GM18511 (cell line): ENCODE results near the gene LPIN1.

Source experiments
- ATAC-seq: cut with Tn5 transposase; IDR thresholded peaks from one replicate; pipeline ENCODE4 v1.9.1; 2021; ENCODE audit warnings: mild to moderate bottlenecking, moderate library complexity; ENCODE audit not compliant: unreplicated experiment

The LPIN1 gene

GRCh38 chr2:11743366-11743765 lies 3.1 kb upstream of the LPIN1 start:
- no peak for ATAC-seq

- ATAC-seq = peak; percentile 49
Observed at GRCh38 chr2:11743846-11744553, 2.4 kb upstream of the LPIN1 start.

- ATAC-seq = no peak
Observed at GRCh38 chr2:11744631-11745394, 1.6 kb upstream of the LPIN1 start.

DNA sequence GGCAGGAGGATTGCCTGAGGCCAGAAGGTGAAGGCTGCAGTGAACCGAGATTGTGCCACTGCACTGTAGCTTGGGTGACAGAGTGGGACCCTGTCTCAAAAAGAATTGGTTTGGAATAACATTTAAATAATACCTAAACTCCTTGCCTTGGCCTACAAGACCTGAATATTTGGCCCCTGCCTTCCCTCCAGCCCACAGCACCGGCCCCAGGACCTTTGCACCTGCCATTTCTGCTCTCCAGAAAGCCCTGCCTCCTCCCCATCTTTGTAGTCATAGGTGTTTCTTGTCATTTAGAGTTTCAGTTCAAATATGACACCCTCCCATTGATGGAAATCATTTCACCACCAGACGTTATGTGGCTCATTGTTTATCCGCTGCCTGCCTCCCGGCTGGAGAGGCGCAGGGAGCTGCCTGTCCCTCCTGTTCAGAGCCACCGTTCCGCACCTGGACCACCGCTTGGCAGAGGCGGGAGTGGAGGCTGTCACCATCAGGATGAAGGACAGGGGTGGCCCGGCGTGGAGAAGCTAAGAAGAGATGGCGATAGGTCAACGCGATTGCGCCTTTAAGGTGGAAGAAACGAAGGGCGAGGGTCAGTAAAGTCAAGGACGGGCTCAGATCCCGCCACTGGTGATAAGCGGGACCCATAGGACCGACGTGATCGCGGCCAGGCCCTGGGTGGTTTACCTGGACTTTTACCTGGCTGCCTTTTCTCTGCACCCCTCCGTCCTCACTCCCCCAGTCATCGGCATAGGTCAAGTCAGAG lies 638 bp upstream of the LPIN1 start:
- ATAC-seq = no peak

- peak; percentile 10 for ATAC-seq
Observed at GRCh38 chr2:11746807-11747459, 501 bp downstream of the LPIN1 start.

GRCh38 chr2:11748018-11748860 lies 1.8 kb downstream of the LPIN1 start:
- no peak for ATAC-seq

GRCh38 chr2:11748861-11749645 lies 2.6 kb downstream of the LPIN1 start:
- no peak for ATAC-seq

DNA sequence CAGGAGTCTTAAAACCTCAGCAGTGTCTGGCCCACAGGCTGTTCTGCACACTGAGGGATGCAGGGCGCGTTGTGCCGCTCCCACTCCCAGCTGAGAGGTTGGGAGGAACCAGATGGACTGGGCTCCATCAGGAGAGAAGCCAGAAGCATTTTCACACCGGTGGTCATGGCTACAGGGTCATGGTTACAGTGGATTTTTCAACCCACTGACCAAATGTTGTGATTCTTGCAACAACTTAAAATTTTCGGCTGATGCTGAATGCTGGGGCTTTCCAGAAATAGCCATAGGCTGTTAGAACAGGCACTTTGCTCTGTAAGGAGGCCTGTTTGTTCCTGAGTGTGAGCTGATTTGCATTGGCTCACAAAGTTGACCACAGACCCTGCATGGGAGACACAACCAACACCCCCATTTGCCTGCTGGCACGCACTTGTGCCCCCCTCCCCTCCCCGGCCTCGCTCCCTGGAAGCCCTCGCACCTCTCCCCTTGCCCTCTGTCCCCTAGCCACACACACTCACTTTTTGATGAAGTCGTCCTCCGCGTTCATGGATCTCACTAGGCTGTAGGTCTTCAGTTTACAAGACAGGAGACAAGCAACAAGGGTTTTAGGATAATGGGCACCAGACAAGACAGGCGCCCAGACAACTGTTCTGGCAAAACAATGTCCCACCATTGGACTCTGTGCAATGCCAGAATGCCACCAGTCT lies 3.4 kb downstream of the LPIN1 start:
- ATAC-seq = peak; percentile 13

GRCh38 chr2:11750422-11750821 lies 4.0 kb downstream of the LPIN1 start:
- peak; percentile 39 for ATAC-seq

GRCh38 chr2:11750917-11751316 lies 4.5 kb downstream of the LPIN1 start:
- no peak for ATAC-seq

GRCh38 chr2:11752906-11753305 lies 6.5 kb downstream of the LPIN1 start:
- ATAC-seq = no peak

DNA sequence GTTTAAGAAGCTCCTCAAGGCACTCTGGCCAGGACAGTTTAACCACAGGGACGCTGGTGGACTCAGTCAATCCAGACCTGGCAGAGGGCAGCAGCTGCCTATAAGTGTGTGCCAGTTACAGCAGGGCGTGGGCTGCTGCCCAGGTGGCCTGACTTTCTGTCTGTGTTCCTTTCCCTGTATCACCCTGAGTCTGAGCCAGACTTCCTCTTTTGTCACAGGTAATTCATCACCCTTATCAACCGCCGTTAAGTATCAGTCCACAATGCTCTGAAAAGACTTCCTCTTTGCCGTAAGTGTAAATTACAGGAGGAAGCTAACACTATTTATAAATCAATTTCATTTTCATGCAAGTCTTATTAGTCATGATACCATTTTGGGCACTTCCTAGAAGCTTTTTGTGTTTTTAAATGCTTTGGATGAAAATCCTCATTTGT lies 7.0 kb downstream of the LPIN1 start:
- peak; percentile 74 for ATAC-seq

DNA sequence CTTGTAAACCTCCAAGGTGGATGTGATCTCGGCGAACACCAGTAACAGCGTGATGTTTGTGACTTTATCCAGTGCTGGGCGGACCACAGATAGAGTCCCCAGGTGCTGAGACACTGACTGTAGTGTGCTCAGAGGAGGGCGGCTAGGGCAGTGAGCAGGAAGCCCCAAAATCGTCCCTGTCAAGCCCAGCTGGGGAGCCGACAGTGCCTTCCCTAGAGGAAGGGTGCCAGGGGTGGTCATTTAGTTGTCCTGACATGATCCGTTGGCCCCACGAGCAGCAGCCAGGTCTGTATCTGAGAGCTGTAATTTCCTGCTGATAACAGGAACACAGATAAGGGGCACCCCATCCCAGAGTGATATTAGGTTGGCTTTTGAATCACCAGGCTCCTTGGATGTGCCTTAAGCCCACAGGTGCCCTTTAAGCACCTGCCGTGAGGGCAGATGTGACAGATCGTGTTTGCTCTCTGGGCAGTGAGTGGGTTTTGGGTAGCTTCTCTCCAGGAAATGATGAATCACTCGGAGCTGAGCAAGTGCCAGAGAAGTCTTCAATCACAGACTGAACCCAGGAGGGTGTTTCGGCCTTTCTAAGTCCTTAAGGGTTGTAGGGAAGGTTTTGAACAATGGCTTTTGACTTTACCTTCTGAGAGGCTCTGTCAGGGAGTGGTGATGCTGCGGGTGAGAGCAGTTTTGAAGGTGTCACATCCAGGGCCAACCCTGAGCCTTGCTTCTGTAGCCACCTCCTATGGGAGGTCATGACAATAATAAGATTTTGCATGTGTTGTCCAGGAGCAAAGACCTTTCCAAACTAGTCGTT lies 7.7 kb downstream of the LPIN1 start:
- ATAC-seq = peak; percentile 33

- no peak for ATAC-seq
Observed at GRCh38 chr2:11754700-11755015, 8.2 kb downstream of the LPIN1 start.

DNA sequence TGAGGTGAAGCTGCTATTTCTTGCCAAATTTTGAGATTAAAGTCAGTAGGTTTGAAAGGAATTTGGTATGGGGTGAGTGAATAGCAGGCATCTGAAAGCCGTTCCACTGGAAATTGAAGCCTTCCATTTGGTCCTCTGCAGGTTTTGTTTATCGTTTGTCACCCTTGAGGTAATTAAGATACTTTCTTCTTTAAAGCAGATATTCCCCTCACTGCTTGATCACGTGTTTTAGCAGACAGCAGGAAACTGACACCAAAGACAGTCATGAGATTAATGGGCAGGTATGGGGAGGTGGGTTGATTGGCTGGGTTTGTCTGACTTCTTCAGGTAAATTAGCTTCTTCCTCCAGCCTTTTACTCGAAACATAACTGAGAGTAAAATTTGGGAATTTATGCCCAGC lies 10.7 kb downstream of the LPIN1 start:
- no peak for ATAC-seq

DNA sequence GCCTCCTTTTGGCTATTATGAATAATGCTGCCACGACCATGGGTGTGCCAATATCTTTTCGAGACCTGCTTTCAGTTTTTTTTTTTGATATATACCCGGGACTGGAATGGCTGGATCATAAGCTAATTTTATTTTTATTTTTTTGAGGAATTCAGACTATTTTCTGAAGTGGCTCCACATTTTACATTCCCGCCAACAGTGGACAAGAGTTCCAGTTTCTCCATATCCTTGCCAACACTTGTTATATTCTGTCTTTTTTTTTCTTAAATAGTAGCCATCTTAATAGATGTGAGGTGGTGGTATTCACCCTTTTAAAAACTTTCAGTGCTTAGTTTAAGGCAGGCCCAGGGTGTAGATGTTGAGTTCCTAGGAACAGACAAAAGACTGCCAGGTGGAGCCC lies 11.8 kb downstream of the LPIN1 start:
- ATAC-seq = no peak

DNA sequence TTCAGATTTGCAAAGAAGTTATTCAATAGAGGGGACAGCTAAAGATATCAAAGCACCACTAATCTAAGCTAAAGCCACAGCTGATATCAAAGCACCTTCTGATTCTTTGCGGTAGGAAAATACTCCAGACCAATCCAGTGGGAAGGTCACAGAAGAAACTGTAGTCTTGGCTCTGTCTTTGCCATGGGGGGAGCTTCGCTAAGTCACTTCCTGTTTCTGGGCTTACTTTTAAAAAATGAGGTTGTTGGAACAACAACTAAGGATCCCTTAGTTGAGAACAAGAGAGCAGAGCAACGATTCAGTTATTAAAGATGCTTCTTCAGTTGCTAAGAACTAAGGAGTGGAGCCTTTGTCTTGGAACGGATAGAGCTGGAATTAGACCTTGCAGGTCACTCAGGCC lies 12.2 kb downstream of the LPIN1 start:
- no peak for ATAC-seq
